GM21423 (cell line): ENCODE measurements around the gene C1D.
A peak's percentile ranks its signal among the peaks of the same experiment; 100 is the strongest.

Experiments used
- ATAC-seq: cut with Tn5 transposase; IDR thresholded peaks from one replicate; pipeline ENCODE4 v1.9.1; 2021; ENCODE audit warnings: mild to moderate bottlenecking, moderate library complexity; ENCODE audit not compliant: unreplicated experiment

C1D gene

GRCh38 chr2:68059784-68060525 is 2.8 kb downstream of the C1D start:
- ATAC-seq = no peak

- no peak for ATAC-seq
Measured at GRCh38 chr2:68057658-68058396, 5.0 kb downstream of the C1D start.

- ATAC-seq = no peak
Measured at GRCh38 chr2:68052717-68053422, 9.9 kb downstream of the C1D start.

GRCh38 chr2:68050353-68050752 is 12.5 kb downstream of the C1D start:
- ATAC-seq = no peak

- ATAC-seq = no peak
Measured at GRCh38 chr2:68046642-68047240, 16.1 kb downstream of the C1D start.

- ATAC-seq = no peak
Measured at GRCh38 chr2:68046224-68046623, 16.6 kb downstream of the C1D start.

GRCh38 chr2:68045342-68045741 is 17.5 kb downstream of the C1D start:
- ATAC-seq = no peak

GRCh38 chr2:68044099-68044498 is 18.7 kb downstream of the C1D start:
- no peak for ATAC-seq

- no peak for ATAC-seq
Measured at GRCh38 chr2:68043695-68044094, 19.1 kb downstream of the C1D start.

GRCh38 chr2:68043032-68043431 is 19.8 kb downstream of the C1D start:
- ATAC-seq = no peak

- no peak for ATAC-seq
Measured at GRCh38 chr2:68041704-68042245, 21.0 kb downstream of the C1D start.

GRCh38 chr2:68040078-68040477 is 22.7 kb downstream of the C1D start:
- no peak for ATAC-seq

- ATAC-seq = no peak
Measured at GRCh38 chr2:68039317-68039716, 23.5 kb downstream of the C1D start.

GRCh38 chr2:68032702-68033101 is 30.1 kb downstream of the C1D start:
- no peak for ATAC-seq

- ATAC-seq = peak; percentile 79
Measured at GRCh38 chr2:68031542-68032160, 31.2 kb downstream of the C1D start.

- no peak for ATAC-seq
Measured at GRCh38 chr2:68031043-68031442, 31.8 kb downstream of the C1D start.

- ATAC-seq = no peak
Measured at GRCh38 chr2:68030529-68030928, 32.3 kb downstream of the C1D start.

- ATAC-seq = no peak
Measured at GRCh38 chr2:68027959-68028358, 34.8 kb downstream of the C1D start.

- ATAC-seq = no peak
Measured at GRCh38 chr2:68024450-68024849, 38.4 kb downstream of the C1D start.

- no peak for ATAC-seq
Measured at GRCh38 chr2:68023904-68024303, 38.9 kb downstream of the C1D start.

GRCh38 chr2:68018727-68019126 is 44.1 kb downstream of the C1D start:
- ATAC-seq = no peak
